Stomach (tissue), 9 donors: ENCODE results near the gene ITPA. TPM values are rescaled to one million over a fixed set of nuclear protein-coding genes. Genes with fewer than 3 reads are reported as not detected.

ENCODE experiments used
- DNase-seq, 2 donors: peaks; one replicate each; pipeline versions ENCODE4 v3.0.0 to v3.0.0-alpha.2; 2013 to 2019
- H3K27ac ChIP-seq, 5 donors: fragments of 200-600 bp in 4 of 5; sonication (generic) in 4 of 5; one replicate each; pipeline ENCODE4 v1.5.1; 2013 to 2019; ENCODE audit warnings: mild to moderate bottlenecking in 1 of 5, moderate library complexity in 1 of 5
- H3K27me3 ChIP-seq, 3 donors: fragments of 200-600 bp; sonication (generic); one replicate each; pipeline ENCODE4 v1.5.1; 2017 to 2019; ENCODE audit warnings: mixed run types in 1 of 3
- H3K36me3 ChIP-seq, 4 donors: fragments of 200-600 bp; sonication (generic); 1 replicate in 3 of 4; 2 replicates in 1 of 4; pipeline ENCODE4 v1.5.1; 2016 to 2019
- H3K4me1 ChIP-seq, 4 donors: fragments of 200-600 bp; sonication (generic); one replicate each; pipeline ENCODE4 v1.5.1; 2016 to 2019
- H3K4me3 ChIP-seq, 4 donors: fragments of 200-600 bp; sonication (generic) in 3 of 4; one replicate each; pipeline ENCODE4 v1.5.1; 2016 to 2019; ENCODE audit warnings: mild to moderate bottlenecking in 1 of 4
- H3K9me3 ChIP-seq, 4 donors: fragments of 200-600 bp; sonication (generic); one replicate each; pipeline ENCODE4 v1.5.1; 2016 to 2019
- EP300 ChIP-seq: sonication (generic); formaldehyde crosslinking; IDR thresholded peaks from one replicate; pipeline ENCODE4 v1.6.1; 2017; ENCODE audit warnings: antibody characterized with exemption
- POLR2A ChIP-seq, 4 donors: fragments of 450-650 bp; IDR thresholded peaks; one replicate each; pipeline ENCODE4 v1.6.1; 2016; ENCODE audit warnings: antibody characterized with exemption in 4 of 4, control low read depth in 2 of 4, mild to moderate bottlenecking in 1 of 4, moderate library complexity in 1 of 4
- POLR2AphosphoS5 ChIP-seq, 3 donors: sonication (generic); formaldehyde crosslinking; IDR thresholded peaks; one replicate each; pipeline ENCODE4 v1.6.1; 2016; ENCODE audit warnings: antibody characterized with exemption in 3 of 3
- WGBS, 5 donors: extraction: QIAGEN DNeasy Blood & Tissue Kit in 3 of 5; methylation state at CpG; one replicate each; pipeline versions ENCODE4 v1.1.5 to v1.1.7; 2013 to 2018; 5-methylcytosine and 5-hydroxymethylcytosine counted together
- intact Hi-C: fragments of 100-400 bp; cut with DNase I; formaldehyde crosslinking; loops from one replicate; pipeline ENCODE4 v1.15.1; 2023; ENCODE audit warnings: low total_unique reads
- polyA plus RNA-seq, 3 donors: library from polyadenylated mRNA; stranded (reverse); fragments of 200-250 nt; gene quantifications; one replicate each; pipeline ENCODE4 v1.2.3, GENCODE V29; 2013
- total RNA-seq, 5 donors: library from RNA; depleted of rRNA; stranded (reverse); fragments of >200 nt; gene quantifications; one replicate each; pipeline versions ENCODE4 v1.1.0 to v1.2.3, GENCODE V29; 2014 to 2016
- TF ChIP-seq, protein P1 (sequence below), 7 experiments: fragments of 450-650 bp in 4 of 7; fragments of 200-600 bp in 3 of 7; sonication (generic) in 3 of 7; IDR thresholded peaks; one replicate each; pipeline ENCODE4 v1.5.1; 2016 to 2019; ENCODE audit warnings: antibody characterized with exemption in 7 of 7, control low read depth in 2 of 7, mild to moderate bottlenecking in 1 of 7
- donor health status: healthy with polysubstance abuse.
- donor health status: Bipolar disorder and iron deficiency.
- donor health status: healthy.

Gene ITPA
- total and polyA plus RNA-seq, 8 donors, result 11.1 to 105 (median 48.7) TPM

DNA sequence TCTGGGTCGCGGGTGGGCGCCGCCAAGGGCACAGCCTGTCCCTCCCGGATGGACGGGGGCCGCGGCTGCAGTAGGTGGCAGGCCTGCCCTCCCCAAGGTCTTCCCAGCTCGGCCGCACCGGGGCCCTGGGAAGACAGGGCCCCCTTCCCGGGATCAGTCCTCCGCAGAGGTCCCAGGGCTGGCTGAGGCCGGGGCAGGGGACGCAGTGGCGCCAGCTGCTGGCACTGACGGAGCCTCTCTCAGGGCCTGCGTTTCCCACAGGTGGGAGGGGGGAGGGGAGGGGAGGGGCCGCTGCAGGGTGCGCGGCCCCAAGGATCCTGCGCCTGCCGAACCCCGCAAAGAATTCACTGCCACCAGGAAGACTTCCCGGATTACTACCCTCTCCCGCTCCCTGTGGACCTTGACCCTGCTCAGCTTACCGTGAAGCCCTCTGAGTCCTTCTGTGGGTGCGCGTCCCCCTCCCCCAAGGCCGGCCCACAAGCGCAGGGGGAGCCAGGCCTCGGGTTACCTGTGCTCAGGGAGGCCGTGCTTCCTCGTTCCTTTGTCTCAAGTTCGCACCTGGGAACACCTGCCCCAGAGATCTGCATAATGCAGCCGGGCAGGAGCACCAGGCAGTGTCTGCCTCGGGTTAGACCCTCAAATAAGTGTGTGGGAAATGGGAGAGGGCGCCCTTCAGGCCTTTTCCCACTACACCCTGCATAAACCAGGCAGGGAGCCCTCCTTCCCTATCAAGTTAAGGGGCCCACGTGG lies 41.0 kb upstream of the ITPA start:
- no peak for TF ChIP-seq POLR2A (IDR thresholded peaks at IDR 0.05)
- TF ChIP-seq, protein P1, sequence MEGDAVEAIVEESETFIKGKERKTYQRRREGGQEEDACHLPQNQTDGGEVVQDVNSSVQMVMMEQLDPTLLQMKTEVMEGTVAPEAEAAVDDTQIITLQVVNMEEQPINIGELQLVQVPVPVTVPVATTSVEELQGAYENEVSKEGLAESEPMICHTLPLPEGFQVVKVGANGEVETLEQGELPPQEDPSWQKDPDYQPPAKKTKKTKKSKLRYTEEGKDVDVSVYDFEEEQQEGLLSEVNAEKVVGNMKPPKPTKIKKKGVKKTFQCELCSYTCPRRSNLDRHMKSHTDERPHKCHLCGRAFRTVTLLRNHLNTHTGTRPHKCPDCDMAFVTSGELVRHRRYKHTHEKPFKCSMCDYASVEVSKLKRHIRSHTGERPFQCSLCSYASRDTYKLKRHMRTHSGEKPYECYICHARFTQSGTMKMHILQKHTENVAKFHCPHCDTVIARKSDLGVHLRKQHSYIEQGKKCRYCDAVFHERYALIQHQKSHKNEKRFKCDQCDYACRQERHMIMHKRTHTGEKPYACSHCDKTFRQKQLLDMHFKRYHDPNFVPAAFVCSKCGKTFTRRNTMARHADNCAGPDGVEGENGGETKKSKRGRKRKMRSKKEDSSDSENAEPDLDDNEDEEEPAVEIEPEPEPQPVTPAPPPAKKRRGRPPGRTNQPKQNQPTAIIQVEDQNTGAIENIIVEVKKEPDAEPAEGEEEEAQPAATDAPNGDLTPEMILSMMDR (IDR thresholded peaks at IDR 0.05), result no peak
- TF ChIP-seq POLR2AphosphoS5 (IDR thresholded peaks at IDR 0.05), result peak in 2 of 3 donors; percentile 10 to 34
- no peak for TF ChIP-seq EP300
- Histone ChIP-seq H3K4me3 (peak overlapping the region; percentile 19 to 48 (median 38)), H3K36me3 (peaks cover 0 to 5% (median 2%) of the 10 kb centered on the region in 4 donors), H3K9me3 (no peaks in the 10 kb centered on the region), H3K4me1 (peaks cover 10 to 50% (median 39%) of the 10 kb centered on the region in 4 donors), H3K27ac (peak overlapping the region; percentile 60 to 79 (median 72)), H3K27me3 (peaks cover 0 to 31% (median 0%) of the 10 kb centered on the region in 3 donors)
- WGBS, 5 donors, result 13 to 41% (median 24%) methylated on average over 13 to 39 of the region's 39 CpGs
- intact Hi-C loops, result no loop called here
- DNase-seq, result peak; percentile 78 to 88

GRCh38 chr20:3168829-3169590 lies 40.3 kb upstream of the ITPA start:
- peaks cover 10 to 55% (median 44%) of the 10 kb centered on the region in 4 donors for H3K4me1 ChIP-seq
- peak in 1 of 2 donors; percentile 9 for DNase-seq
- peaks cover 0 to 36% (median 0%) of the 10 kb centered on the region in 3 donors for H3K27me3 ChIP-seq
- no peaks in the 10 kb centered on the region for H3K9me3 ChIP-seq
- H3K27ac ChIP-seq, result peak overlapping the region; percentile 57 to 79 (median 72)
- intact Hi-C loops, result no loop called here
- TF ChIP-seq EP300 (no peak), POLR2AphosphoS5 (IDR thresholded peaks at IDR 0.05) (no peak), POLR2A (IDR thresholded peaks at IDR 0.05) (no peak)
- TF ChIP-seq, protein P1 (IDR thresholded peaks at IDR 0.05), result no peak
- peaks cover 0 to 5% (median 2%) of the 10 kb centered on the region in 4 donors for H3K36me3 ChIP-seq
- WGBS, 5 donors, result 57 to 82% (median 78%) methylated on average over 6 to 7 of the region's 7 CpGs
- H3K4me3 ChIP-seq, result peak overlapping the region in 1 of 4 donors; percentile 44

DNA sequence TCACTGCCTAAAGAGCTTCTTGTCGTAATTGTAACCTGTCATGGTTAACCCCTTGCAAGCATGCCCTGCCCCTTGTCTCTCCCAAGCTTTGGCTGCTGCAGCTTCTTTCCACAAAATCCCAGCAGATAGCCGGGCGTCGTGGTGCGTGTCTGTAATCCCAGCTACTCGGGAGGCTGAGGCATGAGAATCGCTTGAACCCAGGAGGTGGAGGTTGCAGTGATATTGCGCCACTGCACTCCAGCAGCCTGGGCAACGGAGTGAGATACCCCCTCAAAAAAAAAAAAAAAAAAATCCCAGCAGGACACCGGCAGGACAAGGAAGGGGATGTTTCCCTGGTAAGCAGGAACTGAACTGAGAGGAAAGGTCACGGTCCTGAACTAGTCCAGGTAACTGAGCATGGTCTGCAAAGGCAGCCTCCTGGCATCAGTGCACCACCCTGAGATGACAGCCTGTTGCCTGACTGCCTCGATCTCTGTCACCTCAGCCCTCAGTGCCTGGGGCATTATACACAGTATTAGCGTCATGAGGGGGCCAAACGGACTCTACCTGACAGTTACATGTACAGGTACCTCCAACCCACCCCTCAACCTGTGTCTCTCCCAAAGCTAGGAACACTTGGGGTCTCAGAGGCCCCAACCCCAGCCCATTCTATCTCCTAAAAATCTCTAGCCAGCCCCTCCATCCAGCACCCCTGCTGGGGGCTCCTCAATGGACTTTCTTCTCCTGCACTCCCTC lies 37.7 kb upstream of the ITPA start:
- no peaks in the 10 kb centered on the region for H3K36me3 ChIP-seq
- peaks cover 16 to 61% (median 44%) of the 10 kb centered on the region in 4 donors for H3K4me1 ChIP-seq
- peak overlapping the region in 1 of 5 donors; percentile 13 for H3K27ac ChIP-seq
- H3K9me3 ChIP-seq, result no peaks in the 10 kb centered on the region
- no peak overlapping the region for H3K4me3 ChIP-seq
- intact Hi-C loops, result no loop called here
- WGBS, 5 donors, result 73 to 83% (median 76%) methylated on average over 14 of the region's 14 CpGs
- H3K27me3 ChIP-seq, result peaks cover 0 to 39% (median 3%) of the 10 kb centered on the region in 3 donors
- TF ChIP-seq EP300, result no peak
- no peak for DNase-seq

DNA sequence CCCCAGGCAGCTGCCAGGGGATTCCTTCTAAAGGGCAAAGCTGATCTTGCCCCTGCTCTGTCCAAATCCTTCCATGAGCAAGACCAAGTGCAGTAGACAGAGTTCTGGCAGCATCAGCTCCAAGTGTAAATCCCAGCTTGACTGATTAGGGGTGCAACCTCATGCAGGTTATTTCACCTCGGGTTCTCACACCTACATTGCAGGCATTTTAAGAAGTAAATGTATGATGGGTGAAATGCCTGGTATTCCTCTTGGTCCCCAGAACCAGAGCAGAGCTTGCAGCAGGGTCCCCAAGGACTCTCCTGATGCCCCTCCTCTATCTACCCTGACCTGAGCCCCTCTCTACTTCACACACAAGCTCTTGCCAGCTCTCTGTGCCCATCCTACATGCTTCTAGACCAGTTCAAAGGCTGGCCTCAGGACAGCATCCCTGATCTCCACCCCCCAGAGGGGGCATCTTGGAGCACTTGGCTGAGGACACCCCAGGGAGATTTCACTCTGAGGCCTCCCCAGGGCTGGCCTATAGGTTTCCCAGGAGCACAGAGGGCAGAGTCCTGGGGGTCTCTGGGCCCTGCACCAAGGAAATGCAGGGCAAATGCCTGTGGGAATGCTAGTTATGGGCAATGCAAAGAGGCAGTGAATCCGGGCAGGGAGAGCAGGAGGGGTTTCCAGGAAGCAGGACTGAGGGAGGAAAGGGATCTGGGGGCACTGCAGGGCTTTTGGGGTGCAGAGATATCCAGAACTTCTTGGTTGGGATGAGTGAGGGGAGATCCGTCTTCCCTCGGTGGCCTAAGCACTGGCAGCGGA lies 37.0 kb upstream of the ITPA start:
- intact Hi-C loops, result no loop called here
- DNase-seq, result peak in 1 of 2 donors; percentile 15
- peak overlapping the region; percentile 86 to 94 (median 90) for H3K4me3 ChIP-seq
- no peaks in the 10 kb centered on the region for H3K36me3 ChIP-seq
- H3K27me3 ChIP-seq, result peaks cover 0 to 33% (median 3%) of the 10 kb centered on the region in 3 donors
- TF ChIP-seq POLR2A (IDR thresholded peaks at IDR 0.05), result no peak
- TF ChIP-seq EP300, result no peak
- H3K27ac ChIP-seq, result peak overlapping the region in 3 of 5 donors; percentile 83 to 90 (median 89)
- no peaks in the 10 kb centered on the region for H3K9me3 ChIP-seq
- H3K4me1 ChIP-seq, result peaks cover 16 to 62% (median 37%) of the 10 kb centered on the region in 4 donors
- WGBS, 5 donors, result 24 to 48% (median 29%) methylated on average over 5 of the region's 5 CpGs
